ENCODE results near the gene GATA6. TPM values are rescaled to one million over a fixed set of nuclear protein-coding genes. Genes with fewer than 3 reads are reported as not detected.
"Not testable (repeated sequence)": the region's sequence is repeated elsewhere in the genome, so short reads cannot be mapped to it uniquely, and the experiment has no call there.

Gene GATA6
- total RNA-seq, 1 donor from 2014 or later = 76.2 TPM

GRCh38 chr18:22196943-22197342, 27.6 kb downstream of the GATA6 start:
- DNase-seq (ENCODE audit: low spot score); intact Hi-C loops (cut with DNase I): not testable (repeated sequence)

GRCh38 chr18:22197668-22198067, 28.3 kb downstream of the GATA6 start:
- no peak for DNase-seq (ENCODE audit: low spot score)
- intact Hi-C loops (cut with DNase I) = no loop called here

- no peak for DNase-seq (ENCODE audit: low spot score)
- intact Hi-C loops (cut with DNase I) = no loop called here
Observed at GRCh38 chr18:22198163-22198562, 28.8 kb downstream of the GATA6 start.

GRCh38 chr18:22199005-22199404, 29.6 kb downstream of the GATA6 start:
- DNase-seq (ENCODE audit: low spot score) = no peak

GRCh38 chr18:22200611-22201225, 31.3 kb downstream of the GATA6 start:
- DNase-seq (ENCODE audit: low spot score) = no peak

More at GRCh38 chr18:22199005-22199404, 29.6 kb downstream of the GATA6 start:
- intact Hi-C loops (cut with DNase I) = no loop called here

GRCh38 chr18:22203035-22203434, 33.6 kb downstream of the GATA6 start:
- intact Hi-C loops (cut with DNase I) = no loop called here
- DNase-seq (ENCODE audit: low spot score) = no peak

More at GRCh38 chr18:22200611-22201225, 31.3 kb downstream of the GATA6 start:
- intact Hi-C loops (cut with DNase I) = no loop called here

GRCh38 chr18:22203536-22204213, 34.3 kb downstream of the GATA6 start:
- no peak for DNase-seq (ENCODE audit: low spot score)
- intact Hi-C loops (cut with DNase I) = no loop called here

GRCh38 chr18:22204214-22204536, 34.8 kb downstream of the GATA6 start:
- no peak for DNase-seq (ENCODE audit: low spot score)
- intact Hi-C loops (cut with DNase I) = no loop called here

- DNase-seq (ENCODE audit: low spot score) = no peak
Observed at GRCh38 chr18:22204996-22205395, 35.6 kb downstream of the GATA6 start.

GRCh38 chr18:22207021-22207758, 37.8 kb downstream of the GATA6 start:
- intact Hi-C loops (cut with DNase I) = no loop called here
- no peak for DNase-seq (ENCODE audit: low spot score)

More at GRCh38 chr18:22204996-22205395, 35.6 kb downstream of the GATA6 start:
- intact Hi-C loops (cut with DNase I) = no loop called here

GRCh38 chr18:22210311-22210754, 40.9 kb downstream of the GATA6 start:
- no peak for DNase-seq (ENCODE audit: low spot score)
- intact Hi-C loops (cut with DNase I) = no loop called here

- no peak for DNase-seq (ENCODE audit: low spot score)
- intact Hi-C loops (cut with DNase I) = no loop called here
Observed at GRCh38 chr18:22211657-22212056, 42.3 kb downstream of the GATA6 start.

GRCh38 chr18:22213333-22213973, 44.1 kb downstream of the GATA6 start:
- intact Hi-C loops (cut with DNase I) = no loop called here

GRCh38 chr18:22214731-22215528, 45.5 kb downstream of the GATA6 start:
- no peak for DNase-seq (ENCODE audit: low spot score)
- intact Hi-C loops (cut with DNase I) = loop anchor here (5.0 kb wide), 1 partner anchor 42 kb away; no protein-coding TSS in a partner anchor

More at GRCh38 chr18:22213333-22213973, 44.1 kb downstream of the GATA6 start:
- DNase-seq (ENCODE audit: low spot score) = no peak

GRCh38 chr18:22218835-22219234, 49.4 kb downstream of the GATA6 start:
- DNase-seq (ENCODE audit: low spot score) = no peak
- intact Hi-C loops (cut with DNase I) = loop anchor here (5.0 kb wide), 1 partner anchor 38 kb away; no protein-coding TSS in a partner anchor

- intact Hi-C loops (cut with DNase I) = loop anchor here (5.0 kb wide), 1 partner anchor 38 kb away; no protein-coding TSS in a partner anchor
- no peak for DNase-seq (ENCODE audit: low spot score)
Observed at GRCh38 chr18:22219568-22220355, 50.4 kb downstream of the GATA6 start.

- DNase-seq (ENCODE audit: low spot score); intact Hi-C loops (cut with DNase I): not testable (repeated sequence)
Observed at GRCh38 chr18:22220585-22220984, 51.2 kb downstream of the GATA6 start.

- no peak for DNase-seq (ENCODE audit: low spot score)
- intact Hi-C loops (cut with DNase I) = no loop called here
Observed at GRCh38 chr18:22221350-22221749, 52.0 kb downstream of the GATA6 start.

Measured in cardiac septum (tissue), 1 donor.